IPS-NIHi11 (cell line): Measurements from ENCODE around the gene ABCA3.
"Not testable (repeated sequence)": the region's sequence is repeated elsewhere in the genome, so short reads cannot be mapped to it uniquely, and the experiment has no call there.

Source experiments
- DNase-seq: peaks from one replicate; pipeline ENCODE4 v3.0.0; 2012; ENCODE audit warnings: mixed read lengths, low spot score

ABCA3 gene

DNA sequence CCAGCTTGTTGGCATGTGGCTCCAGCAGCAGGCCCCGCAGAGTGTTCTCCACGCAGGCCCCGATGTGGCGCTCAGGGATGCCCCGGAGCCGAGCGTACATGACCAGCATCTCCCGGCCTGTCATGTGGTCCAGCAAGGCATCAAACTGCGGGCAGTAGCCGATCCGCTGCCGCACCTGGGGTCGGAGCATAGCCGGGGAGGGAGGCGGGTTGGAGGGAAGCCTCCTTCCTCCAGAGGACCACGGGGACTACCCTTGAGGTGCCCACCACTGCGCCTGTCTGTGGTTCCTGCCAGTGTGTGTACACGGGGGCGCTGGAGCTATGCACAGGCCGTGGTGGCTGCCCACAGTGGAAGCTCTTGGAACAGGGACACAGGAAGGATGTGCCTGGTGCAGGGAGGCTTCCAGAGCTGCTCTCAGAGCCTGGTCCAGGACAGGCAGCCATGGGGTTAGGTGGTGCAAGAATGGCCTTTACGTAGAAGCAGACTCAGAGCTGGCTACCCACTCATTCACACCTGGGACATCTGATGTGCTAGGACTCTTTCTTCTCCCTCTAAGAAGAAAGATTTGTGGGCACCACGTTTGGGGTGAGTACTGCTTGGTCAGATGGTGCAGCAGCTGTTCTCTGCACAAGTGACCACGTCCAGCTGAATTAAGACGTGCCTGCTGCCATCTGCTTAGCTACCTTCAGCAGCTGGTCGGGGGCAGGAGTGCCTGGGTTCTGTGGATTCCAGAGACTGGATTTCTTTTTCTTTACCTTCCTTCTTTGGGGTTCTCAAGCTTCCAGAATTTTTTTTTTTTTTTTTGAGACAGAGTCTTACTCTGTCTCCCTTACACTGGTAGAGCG, 61.4 kb downstream of the ABCA3 start:
- no peak for DNase-seq

GRCh38 chr16:2278272-2278608, 62.3 kb downstream of the ABCA3 start:
- DNase-seq, result peak; percentile 77

- no peak for DNase-seq
Observed at GRCh38 chr16:2277466-2278271, 62.9 kb downstream of the ABCA3 start.

DNA sequence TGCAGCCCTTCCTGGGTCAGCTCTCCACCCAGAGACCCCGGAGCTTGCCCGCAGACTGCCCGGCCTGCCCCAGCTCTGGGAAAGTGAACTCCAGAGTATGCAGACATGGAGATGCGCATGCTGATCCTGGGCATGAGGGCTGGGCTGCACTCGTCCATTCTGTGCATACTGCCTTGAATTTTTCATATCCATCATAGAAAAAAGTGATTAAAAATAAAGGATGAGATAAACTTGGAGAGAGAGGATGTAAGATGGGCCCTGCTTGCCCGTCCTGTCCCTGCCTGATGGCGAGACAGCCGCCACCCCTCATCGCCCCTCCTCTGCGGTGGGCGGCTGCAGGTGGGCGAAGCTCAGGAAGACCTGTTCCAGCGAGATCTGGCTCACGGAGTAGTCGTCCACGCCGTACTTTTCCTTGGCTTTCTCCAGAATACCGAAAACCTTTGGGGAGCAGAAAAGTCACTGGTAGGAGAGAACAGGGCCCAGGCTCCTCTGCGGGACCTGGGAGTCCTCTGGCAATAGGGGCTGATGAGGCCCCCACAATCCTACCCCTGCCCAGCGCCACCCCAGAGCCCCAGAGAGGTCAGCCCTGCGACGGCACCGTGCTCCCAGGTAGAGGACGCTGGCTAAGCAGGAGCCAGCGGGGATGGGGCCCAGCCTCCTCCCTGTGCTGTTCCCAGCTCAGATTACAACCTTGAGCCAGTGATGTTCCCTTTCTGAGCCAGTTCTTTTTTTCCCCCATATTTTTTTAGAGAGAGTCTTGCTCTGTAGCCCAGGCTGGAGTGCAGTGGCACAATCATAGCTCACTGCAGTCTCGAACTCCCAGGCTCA, 63.9 kb downstream of the ABCA3 start:
- peak; percentile 59 for DNase-seq

DNA sequence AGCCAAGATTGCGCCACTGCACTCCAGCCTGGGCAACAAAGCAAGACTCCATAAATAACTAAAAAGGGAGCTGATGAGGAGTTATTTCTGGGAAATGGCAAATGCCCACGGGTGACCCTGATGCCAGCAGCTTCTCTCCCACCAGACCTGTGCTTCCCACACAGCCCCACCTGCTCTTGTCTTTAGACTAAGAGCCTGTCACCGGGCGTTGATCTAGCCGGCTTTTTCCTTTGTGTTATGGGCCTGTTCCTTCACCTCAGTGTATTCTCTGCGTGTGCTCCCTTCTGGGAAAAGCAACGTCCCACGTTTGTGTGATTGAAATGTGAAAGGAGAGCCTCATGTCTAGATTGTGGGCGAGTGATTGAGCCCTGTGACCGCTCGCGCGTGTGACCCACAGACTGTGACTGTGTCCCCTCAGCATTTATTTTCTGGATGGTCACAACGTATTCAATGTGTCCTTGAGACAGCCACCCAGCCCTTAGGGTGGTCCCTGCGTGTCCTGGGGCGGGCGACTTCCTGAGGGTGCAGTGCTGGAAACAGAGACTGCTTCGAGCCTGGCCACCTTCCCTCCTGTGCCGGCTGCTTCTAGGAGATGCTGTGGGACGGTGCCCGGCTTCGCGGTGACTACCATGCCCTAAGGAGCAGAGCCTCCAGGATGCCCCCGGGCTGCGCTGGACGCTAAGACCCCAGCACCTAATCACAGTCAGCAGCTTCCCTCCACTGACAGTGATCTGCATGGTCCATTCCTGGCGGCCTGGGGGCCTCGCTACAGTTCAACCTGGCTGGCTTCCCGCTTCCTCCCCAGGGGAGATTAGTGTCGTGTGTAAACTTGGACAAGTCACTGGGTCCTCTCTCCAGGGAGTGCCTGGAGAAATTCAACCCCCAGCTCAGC, 64.8 kb downstream of the ABCA3 start:
- no peak for DNase-seq

DNA sequence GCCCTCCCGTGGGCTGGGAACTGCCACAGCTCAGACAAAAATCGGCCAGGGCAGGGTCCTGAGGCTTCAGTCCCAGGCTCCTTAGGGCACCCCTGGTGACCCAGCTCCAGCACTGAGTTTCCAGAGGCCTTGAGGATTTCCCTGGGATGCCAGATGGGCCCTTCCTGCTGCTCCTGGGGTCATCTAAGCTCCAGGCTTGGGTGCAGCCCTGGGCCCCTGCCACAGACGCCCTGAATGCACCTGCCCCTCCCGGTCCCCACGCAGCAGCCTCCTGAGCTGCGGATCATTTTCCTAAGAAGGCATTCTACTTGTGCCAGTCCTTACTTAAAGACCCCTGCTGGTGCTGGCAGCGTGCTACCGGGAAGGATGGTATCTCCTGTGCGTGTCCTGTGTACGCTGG, 66.6 kb downstream of the ABCA3 start:
- DNase-seq, result no peak

DNA sequence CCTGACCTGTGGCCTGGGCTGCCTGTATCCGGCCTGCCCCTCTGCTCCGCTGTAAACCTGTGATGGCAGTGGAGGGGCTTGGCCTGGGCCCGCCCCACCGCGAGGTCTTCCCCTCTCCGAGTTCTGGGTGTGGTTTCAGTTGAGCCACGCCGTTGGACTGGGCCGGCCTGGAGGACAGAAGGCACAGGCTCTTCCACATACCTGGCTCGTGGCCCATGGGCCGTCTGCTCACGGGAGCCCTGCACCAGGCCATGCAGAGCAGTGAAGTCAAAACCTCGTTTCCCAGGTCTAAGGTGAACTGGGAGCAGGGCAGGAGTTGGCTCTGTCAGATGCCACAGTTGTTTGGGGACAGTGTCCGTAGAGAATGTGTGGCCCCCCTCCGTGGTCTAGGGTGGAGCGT, 67.0 kb downstream of the ABCA3 start:
- DNase-seq, result no peak

- DNase-seq, result no peak
Observed at GRCh38 chr16:2271848-2272461, 68.6 kb downstream of the ABCA3 start.

GRCh38 chr16:2270588-2271470, 69.7 kb downstream of the ABCA3 start:
- DNase-seq, result no peak

DNA sequence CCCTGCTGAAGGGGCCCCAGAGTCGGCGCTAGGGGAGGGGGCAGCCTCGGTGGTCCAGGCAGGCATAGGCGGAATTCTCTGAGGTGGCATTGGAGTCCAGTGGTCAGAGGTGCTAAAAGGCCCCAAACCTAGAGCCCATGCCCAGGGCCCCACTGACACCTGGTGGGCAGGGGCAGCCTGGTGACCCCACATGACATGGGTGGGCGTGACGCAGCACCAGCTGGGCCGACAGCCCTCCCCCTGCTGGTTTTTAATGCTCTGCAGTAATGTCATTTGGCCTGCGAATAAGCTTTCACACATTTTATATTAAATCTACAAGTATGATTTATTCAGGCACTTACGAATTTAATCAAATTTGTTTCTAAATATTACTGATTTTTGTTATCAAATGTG, 70.5 kb downstream of the ABCA3 start:
- DNase-seq, result no peak

DNA sequence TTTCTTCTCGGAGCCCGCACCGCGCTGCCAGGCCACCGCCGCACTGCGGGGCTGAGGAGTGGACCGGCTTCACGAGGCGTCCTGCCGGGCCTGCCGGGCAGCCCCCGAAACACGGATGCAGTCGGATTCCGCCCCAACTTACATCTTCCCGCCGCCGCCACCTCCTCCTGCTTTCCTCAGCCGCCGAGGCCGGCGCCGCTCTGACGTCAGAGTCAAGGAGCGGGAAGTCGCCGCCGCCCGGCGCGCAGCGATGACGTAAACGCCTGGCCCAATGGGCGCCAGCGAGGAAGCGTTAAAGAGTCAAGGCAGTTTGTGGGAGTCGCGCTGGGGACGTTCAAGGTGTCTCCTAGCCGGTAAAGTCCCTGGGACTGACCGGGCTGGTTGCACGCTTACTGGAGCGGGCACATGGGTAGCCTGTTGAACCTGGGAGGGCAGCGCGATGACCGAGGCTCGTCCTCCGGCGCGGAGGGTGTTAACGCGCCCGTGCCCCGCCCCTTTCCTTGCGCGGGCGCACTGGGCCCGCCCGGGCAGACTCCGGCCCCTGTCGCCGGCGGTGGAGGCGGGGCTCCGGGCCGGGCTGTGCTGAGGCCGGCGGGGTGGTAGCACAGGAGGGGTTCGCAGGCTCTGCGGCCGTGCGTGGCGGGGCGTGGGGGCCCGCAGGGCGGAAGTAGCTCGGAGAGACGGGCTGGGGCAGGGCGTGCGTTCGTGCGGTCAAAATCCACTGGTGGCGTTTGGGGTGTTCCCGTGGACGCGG, 72.4 kb downstream of the ABCA3 start, which contains the start of gene RNPS1:
RNPS1 (minus strand) TSS at position 214 of the 754 bp plus-strand sequence. CDS start 3,483 bp downstream, outside the sequence.
- peak; percentile 100 for DNase-seq

GRCh38 chr16:2267505-2267912, 73.0 kb downstream of the ABCA3 start:
- DNase-seq, result peak; percentile 66

DNA sequence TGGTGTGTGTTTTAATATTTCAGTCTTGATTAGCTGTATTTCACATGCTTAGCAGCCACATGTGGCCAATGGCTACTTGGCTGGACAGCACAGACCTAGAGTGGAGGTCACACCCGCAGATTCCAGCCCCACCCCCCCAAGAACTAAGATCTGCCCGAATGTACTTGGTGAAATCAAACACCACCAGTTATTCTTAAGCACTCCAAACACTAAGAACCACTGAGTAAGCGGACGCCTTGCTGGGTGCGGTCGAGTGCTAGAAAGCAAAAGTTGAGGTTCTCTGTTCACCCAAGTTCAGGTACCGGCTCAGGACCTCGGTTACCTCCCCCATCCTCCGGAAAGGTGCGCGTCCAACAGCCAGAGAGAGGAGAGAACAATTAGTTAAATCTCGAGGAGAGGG, 73.6 kb downstream of the ABCA3 start:
- DNase-seq, result not testable (repeated sequence)

DNA sequence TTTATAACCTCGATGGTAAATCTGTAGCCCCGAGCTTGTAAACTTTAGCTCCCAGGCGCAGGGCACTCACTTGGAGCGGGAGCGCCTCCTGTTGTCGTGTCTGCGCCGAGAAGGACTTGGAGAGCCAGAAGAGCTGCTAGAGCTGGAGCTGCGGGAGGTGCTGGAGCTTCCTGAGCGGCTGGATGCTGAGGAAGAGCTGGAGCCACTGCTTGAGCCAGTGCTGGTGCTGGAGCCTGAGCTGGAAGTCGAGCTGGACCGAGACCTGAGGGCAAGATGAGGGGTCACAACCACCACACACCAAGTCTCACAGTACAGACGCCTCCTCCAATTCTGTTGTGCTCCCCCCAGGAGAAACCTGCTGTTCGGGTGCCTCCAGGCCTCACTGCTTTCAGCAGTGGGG, 77.5 kb downstream of the ABCA3 start:
- not testable (repeated sequence) for DNase-seq

GRCh38 chr16:2260250-2260649, 80.3 kb downstream of the ABCA3 start:
- no peak for DNase-seq

DNA sequence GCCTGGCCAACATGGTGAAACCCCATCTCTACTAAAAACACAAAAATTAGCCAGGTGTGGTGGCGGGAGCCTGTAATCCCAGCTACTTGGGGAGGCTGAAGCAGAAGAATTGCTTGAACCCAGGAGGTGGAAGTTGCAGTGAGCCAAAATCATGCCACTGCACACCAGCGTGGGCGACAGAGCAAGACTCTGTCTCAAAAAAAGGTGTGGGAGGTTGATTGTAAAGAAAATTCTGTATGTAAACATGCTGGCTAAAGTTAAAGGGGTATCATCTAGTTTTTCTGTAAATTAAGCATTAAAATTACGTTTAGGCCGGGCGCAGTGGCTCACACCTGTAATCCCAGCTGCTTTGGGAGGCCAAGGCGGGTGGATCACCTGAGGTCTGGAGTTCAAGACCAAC, 82.0 kb downstream of the ABCA3 start:
- DNase-seq, result not testable (repeated sequence)

DNA sequence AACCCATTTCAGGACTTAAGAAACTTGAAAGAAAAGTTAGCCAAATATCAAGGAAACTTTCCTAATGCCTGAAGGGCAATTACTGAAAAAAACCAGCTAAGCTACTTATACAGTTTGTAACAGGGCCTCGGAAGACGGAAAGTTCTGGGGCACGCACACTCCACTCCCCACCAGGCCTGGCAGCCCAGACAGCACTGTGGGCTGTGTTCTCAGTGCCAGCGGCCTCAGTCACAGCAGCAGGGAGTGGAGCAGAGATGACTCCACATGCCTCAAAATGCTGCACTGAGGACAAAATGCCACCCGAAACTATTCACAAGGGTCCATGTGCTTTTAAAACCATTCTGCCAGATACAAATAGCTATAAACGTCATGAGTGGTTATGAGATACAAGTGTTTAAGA, 82.8 kb downstream of the ABCA3 start:
- no peak for DNase-seq

DNA sequence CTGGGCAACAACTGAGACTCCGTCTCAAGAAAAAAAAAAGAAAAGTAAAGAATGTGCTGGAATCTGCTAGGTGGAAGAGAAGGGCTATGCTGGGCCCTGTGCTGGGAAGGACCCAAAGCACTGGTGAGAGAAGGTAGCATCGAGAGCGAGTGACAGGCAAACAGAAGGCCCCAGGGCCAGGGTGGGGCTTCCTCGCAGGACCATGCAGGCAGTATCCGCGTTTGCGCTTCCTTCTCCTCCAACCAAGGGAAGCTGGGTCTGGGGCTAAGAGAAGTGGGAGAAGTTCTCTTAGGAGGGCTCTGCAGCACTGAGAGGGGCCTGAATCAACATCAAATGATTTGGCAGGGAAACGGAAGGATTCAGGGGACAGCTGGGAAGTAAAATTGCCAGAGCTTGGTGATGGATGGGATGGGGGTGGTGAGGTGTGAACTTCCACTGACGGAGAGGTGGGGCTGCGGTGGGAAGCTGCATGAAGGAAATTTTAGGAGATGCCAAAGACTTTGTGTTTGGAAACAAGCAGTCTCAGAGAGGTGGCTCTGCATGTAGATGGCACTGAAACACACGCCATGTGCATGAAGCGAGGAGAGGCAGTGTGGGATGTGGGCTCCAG, 83.9 kb downstream of the ABCA3 start:
- no peak for DNase-seq

GRCh38 chr16:2253293-2253692, 87.2 kb downstream of the ABCA3 start:
- DNase-seq, result no peak
